ENCODE measurements around the gene FAM187B. TPM values are rescaled to one million over a fixed set of nuclear protein-coding genes. Genes with fewer than 3 reads are reported as not detected.

The FAM187B gene
- total and polyA plus RNA-seq, 2 experiments from 2014 or later: 0.23 TPM; not detected in 1

- TF ChIP-seq REST (IDR thresholded peaks at IDR 0.05; ENCODE audit: unreplicated experiment) (no peak), EZH2phosphoT487 (IDR thresholded peaks at IDR 0.05; ENCODE audit: unreplicated experiment) (no peak), CTCF (conservative IDR thresholded peaks at IDR 0.05; ENCODE audit: low read depth in 2 of 2) (no peak), ZNF114 (CRISPR knock-in tag; IDR thresholded peaks at IDR 0.05) (no peak), POLR2AphosphoS5 (IDR thresholded peaks at IDR 0.05; ENCODE audit: low read depth) (no peak)
- ATAC-seq: no peak
- DNase-seq (ENCODE audit: low spot score): no peak
These were observed 10.9 kb downstream of the FAM187B start for GRCh38 chr19:35217649-35217990.

DNA sequence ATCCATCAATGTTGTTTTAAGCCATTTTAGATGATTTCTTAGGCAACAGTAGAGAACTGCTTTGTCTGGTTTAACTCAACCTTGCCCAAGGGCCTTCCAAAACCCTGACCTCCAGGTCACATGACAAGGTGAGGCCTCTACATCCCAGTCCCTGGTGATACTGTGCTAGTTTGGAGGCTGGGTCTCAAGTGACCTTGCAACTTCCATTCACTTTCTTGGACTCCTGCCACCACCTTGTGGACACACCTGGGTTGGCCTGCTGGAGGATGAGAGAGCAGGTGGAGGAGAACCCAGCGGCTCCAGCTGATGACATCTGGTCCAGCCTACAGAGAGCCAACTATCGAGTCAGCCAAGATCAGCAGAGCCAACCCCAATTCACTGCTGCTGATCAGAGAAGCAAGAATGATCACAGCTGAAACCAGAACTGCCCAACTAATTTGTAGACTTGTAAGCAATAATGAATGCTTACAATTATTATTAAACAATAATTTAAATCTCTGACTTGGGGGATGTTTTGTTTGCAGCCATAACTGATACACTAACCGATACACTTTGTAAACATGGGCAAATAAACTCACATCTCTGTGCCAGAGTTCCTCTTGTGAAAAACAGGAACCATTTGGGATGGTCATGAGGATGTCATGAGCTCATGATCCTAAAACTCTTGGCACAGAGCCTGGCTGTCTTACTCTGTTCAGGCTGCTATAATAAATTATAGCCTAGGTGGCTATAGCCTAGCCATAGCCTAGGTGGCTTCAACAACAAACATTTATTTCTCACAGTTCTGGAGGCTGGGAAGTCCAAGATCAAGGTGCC is 11.5 kb downstream of the FAM187B start:
- DNase-seq (ENCODE audit: low spot score): peak; percentile 60
- H3K27me3 Mint-ChIP-seq (ENCODE audit: insufficient read depth, low read depth, poor library complexity): peaks cover 9% of the 10 kb centered on the region
- no peaks in the 10 kb centered on the region for H3K36me3 ChIP-seq (ENCODE audit: insufficient read depth)
- TF ChIP-seq NANOG (IDR thresholded peaks at IDR 0.05; ENCODE audit: borderline replicate concordance): no peak
- no peak for TF ChIP-seq JUNB (IDR thresholded peaks at IDR 0.05; ENCODE audit: unreplicated experiment)
- TF ChIP-seq POLR2AphosphoS5 (IDR thresholded peaks at IDR 0.05; ENCODE audit: low read depth): no peak
- TF ChIP-seq ZNF462 (CRISPR knock-in tag; IDR thresholded peaks at IDR 0.05): no peak

More at GRCh38 chr19:35217649-35217990, 10.9 kb downstream of the FAM187B start:
- Histone ChIP-seq H3F3A (replicated peaks; ENCODE audit: low read depth) (0 out of 2 replicates have a peak, but pooled peaks cover 3% of the 10 kb centered on the region), H3K36me3 (ENCODE audit: insufficient read depth) (no peaks in the 10 kb centered on the region), H3K27ac (ENCODE audit: low read depth) (no peak overlapping the region), H3K4me3 (no peak overlapping the region), H2AFZ (no peak overlapping the region), H3K79me2 (replicated peaks; ENCODE audit: insufficient read depth) (no peaks in the 10 kb centered on the region), H4K20me1 (replicated peaks; ENCODE audit: insufficient read depth) (no peaks in the 10 kb centered on the region), H3K4me1 (ENCODE audit: insufficient read depth) (no peaks in the 10 kb centered on the region), H3K4me2 (no peak overlapping the region), H3K27me3 (ENCODE audit: insufficient read depth) (no peaks in the 10 kb centered on the region), H3K9me2 (ENCODE audit: insufficient read depth) (peaks cover 10% of the 10 kb centered on the region; the same call in 1 of the 2 replicates)
- H3K36me3 Mint-ChIP-seq (ENCODE audit: low read depth): peaks cover 12% of the 10 kb centered on the region; the same call in 1 of the 3 replicates
- H3K4me3 Mint-ChIP-seq: no peak overlapping the region
- H3K27me3 Mint-ChIP-seq (ENCODE audit: insufficient read depth, low read depth, poor library complexity): peaks cover 6% of the 10 kb centered on the region
- H3K27ac Mint-ChIP-seq: no peak overlapping the region
- peaks cover 21% of the 10 kb centered on the region for H3K9me3 Mint-ChIP-seq
- peaks cover 5% of the 10 kb centered on the region for H3K4me1 Mint-ChIP-seq

More for the DNA sequence above, 11.5 kb downstream of the FAM187B start:
- H3K9me2 ChIP-seq (ENCODE audit: insufficient read depth): peaks cover 10% of the 10 kb centered on the region; the same call in 1 of the 2 replicates
- H3K27ac ChIP-seq (ENCODE audit: low read depth): no peak overlapping the region
- no peaks in the 10 kb centered on the region for H3K27me3 ChIP-seq (ENCODE audit: insufficient read depth)
- H2AFZ ChIP-seq: no peak overlapping the region
- H3F3A ChIP-seq (replicated peaks; ENCODE audit: low read depth): 0 out of 2 replicates have a peak, but pooled peaks cover 3% of the 10 kb centered on the region
- no peak overlapping the region for H3K4me2 ChIP-seq
- no peak overlapping the region for H3K4me3 ChIP-seq
- H3K36me3 Mint-ChIP-seq (ENCODE audit: low read depth): peaks cover 12% of the 10 kb centered on the region; the same call in 1 of the 3 replicates
- no peak overlapping the region for H3K4me3 Mint-ChIP-seq
- H3K4me1 ChIP-seq (ENCODE audit: insufficient read depth): no peaks in the 10 kb centered on the region
- H3K79me2 ChIP-seq (replicated peaks; ENCODE audit: insufficient read depth): no peaks in the 10 kb centered on the region
- no peak overlapping the region for H3K27ac Mint-ChIP-seq
- peaks cover 5% of the 10 kb centered on the region for H3K4me1 Mint-ChIP-seq
- no peaks in the 10 kb centered on the region for H4K20me1 ChIP-seq (replicated peaks; ENCODE audit: insufficient read depth)
- H3K9me3 Mint-ChIP-seq: peaks cover 21% of the 10 kb centered on the region
- peak; percentile 51; the same call in 2 of the 3 replicates for ATAC-seq
